UCSD-AML1 (cell line): ENCODE results near the gene IQSEC3.
"Not testable (repeated sequence)": the region's sequence is repeated elsewhere in the genome, so short reads cannot be mapped to it uniquely, and the experiment has no call there.

ENCODE experiments used
- DNase-seq: peaks from one replicate; lab custom pipeline; 2025; ENCODE audit not compliant: unreplicated experiment; lab: John Stamatoyannopoulos, UW

Gene IQSEC3

DNA sequence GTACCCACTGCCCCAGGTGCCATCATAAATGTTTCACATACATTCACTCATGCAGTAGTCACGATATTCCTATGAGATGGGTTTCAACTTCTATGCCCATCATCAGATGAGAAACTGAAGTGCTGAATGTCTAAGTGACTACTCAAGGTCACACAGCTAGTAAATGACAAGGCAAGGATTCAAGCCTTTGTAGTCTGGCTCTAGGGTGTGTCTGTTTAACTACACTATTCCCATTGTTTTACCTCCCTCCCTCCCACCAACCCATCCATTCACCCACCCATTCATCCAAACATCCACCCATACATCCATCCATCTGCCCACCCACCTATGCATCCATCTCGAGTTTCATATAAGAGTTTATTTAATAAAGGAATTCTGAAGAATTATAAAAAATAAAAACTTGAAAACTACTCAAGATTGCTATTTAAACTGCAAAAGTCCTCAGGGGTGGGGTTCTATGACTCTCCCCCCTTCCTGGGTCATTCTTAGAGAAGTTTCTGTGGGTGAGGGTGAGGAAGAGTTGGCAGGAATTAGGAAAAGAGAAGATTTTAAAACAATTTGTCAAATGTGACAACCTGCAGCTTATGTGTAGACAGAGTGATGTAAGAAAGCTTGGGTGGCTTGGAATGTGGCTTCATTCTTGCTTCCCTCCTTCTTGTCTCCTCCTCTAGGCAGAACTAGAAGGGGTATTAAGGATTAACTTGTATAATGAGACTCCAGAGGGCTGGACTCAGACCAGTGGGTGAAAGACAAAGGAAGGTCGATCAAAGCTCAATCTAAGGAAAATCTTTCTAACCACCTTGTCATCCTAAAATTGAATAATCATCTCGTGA lies 13.4 kb upstream of the IQSEC3 start:
- DNase-seq, result not testable (repeated sequence)

DNA sequence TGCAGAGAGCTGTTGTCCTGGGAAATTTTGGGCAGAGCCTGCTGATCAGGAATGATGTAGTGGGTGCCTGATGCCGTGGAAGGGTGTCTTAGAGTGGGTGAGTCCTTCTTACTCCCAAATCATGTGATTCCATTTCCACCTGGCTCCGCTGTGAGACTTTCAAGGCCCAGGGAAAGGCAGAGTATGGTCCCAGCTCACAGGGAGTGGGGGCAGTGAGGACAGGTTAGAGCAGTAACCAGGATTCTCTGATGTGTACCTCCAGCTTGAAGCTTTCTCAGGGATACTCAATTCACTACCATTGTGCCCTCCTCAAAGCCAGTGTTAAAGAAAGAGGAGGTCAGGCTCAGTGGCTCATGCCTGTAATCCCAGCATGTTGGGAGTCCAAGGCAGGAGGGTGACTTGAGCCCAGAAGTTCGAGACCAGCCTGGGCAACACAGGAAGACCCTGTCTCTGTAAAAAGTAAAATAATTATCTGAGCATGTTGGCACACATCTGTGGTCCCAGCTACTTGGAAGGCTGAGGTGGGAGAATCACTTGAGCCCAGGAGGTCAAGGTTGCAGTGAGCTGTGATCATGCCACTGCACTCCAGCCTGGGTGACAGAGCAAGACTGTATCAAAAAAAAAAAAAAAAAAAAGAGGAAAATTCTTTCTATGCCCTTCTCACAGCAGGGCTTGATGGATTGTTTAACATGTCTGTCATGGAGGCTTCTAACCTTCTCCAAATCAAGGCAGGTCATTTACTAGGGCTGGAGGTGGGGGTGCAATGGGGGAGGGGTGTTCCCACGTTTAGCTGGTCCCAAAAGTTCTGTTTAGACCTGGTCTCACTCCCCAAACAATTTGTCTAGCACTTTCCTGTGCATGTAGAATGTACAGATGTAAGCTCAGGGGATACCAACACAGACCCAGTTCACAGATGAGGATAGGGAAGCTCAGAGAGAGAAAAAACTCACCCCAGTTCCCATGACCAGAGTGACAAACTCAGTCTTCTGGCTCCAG lies 12.5 kb upstream of the IQSEC3 start:
- no peak for DNase-seq

DNA sequence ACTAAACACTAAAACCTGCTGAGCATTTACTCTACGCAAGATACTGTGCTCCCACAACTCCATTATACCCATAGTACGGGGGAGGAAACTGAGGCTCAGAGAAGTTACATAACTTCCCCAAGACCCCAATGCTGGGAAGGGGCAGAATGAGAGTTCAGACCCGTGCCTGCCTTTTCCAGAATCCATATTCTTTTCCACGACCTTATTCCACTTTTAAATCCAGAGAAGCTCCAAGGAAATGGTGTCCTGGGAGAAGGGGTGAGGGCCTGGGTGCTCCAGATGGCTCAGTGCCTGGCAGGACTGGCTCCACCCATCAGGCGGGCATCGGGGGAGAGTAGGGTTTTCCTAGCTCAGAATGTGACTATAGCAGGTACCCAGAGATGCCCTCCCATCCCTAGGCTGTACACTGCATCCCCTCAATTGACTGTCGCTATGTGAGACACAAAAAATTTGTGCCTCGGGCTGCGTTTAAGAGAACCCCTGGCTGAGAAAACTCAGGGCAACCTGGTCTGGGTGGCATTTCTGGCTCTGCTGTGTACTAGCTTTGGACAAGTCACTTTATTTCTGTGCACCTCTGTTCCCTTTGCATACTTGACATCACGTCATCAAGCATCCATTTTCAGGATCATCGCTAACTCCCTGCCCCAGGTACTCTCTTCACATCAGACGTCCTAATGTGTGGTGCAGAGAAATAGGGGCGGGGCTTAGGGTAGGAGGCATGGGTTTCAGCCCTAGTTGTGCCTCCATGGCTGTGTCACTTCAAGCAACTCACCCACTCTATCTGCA lies 11.6 kb upstream of the IQSEC3 start:
- no peak for DNase-seq

DNA sequence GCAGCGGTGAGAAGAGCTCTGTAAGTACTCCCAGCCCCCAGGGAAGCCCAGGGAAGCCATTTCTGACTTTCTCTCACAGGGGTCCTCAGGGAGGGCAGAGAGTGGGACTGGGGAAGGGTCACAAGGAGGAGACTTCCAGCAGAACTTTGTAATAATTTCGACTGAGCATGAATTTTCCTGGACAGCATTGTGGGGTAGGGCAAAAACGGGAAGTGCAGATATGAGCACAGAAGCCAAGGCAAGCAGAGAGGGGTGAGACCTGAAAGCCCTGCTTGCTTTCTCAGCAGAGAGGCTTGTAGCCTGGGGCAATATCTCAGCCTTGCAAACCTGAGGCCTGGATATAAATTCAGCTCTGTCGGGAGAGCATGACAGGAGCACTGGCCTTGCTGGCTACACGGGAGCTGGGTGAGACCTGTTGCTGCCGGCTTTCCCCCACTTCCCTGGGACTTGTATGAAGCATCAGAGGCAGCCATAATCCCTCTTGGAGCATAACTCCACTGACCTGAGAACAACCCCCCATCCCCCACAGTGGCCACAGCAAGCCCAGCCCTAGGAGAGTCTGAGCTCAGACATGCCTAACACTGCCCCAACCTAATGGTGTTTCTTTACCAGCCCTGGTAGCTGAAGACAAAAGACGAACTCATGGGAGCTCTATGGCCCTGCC lies 9.8 kb upstream of the IQSEC3 start:
- no peak for DNase-seq

DNA sequence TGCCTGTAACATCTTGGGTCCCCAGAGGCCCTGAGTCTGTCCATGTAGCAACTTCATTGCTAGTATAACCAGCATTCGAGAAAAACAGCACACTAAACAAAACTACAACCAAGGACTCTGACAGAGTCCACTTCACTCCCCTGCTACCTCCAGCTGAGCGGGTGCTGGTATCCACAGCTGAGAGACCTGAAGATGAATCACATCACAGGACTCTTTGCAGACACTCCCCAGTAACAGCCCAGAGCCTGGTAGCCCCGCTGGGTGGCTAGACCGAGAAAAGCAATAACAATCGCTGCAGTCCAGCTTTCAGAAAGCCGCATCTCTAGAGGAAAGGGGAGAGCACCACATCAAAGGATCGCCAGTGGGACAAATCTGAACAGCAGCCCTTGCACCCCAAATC lies 9.0 kb upstream of the IQSEC3 start:
- DNase-seq, result no peak

DNA sequence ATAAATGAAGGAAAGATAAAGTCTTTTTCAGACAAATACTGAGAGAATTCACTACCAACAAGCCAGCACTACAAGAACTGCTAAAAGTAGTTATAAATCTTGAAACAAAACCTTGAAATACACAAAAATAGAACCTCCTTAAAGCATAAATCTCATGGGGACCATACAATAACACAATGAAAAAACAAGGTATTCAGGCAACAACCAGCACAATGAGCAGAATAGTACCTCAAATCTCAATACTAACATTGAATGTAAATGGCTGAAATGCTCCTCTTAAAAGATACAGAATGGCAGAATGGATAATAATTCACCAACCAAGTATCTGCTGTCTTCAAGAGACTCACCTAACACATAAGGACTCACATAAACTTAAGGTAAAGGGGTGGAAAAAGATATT lies 7.7 kb upstream of the IQSEC3 start:
- DNase-seq, result no peak

DNA sequence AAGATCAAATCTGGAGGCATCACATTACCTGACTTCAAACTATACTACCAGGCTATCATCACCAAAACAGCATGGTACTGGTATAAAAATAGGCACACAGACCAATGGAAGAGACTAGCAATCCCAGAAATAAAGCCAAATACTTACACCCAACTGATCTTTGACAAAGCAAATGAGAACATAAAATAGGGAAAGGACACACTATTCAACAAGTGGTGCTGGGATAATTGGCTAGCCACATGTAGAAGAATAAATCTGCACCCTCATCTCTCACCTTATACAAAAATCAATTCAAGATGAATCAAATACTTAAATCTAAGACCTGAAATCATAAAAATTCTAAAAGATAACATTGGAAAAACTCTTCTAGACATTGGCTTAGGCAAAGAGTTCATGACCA lies 4.7 kb upstream of the IQSEC3 start:
- DNase-seq, result not testable (repeated sequence)

DNA sequence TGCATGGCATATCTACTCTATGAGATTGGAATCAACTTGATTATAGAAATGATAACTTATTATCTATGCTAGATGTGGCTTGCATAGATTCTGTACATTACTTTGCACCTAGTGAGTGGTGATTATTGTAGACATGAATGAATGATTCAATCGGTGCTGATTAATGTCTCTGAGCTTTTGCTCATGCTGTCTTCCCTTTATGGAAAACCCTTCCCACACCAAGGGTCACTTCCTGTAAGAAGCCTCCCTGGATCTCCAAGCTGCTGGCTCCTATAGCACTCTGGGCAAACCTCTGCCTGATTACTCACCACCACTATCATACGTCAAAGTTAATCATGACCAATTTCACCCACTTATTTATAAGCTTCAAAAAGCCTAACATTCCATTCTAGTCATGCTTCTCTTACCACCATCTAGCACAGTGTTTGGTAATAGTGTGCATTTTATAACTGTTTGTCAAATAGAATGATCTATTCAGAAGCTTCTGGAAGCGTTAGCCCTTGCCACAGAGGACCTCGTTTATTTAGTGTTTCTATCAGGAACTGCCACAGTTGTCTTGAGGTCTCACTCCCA lies 990 bp upstream of the IQSEC3 start:
- DNase-seq, result not testable (repeated sequence)

DNA sequence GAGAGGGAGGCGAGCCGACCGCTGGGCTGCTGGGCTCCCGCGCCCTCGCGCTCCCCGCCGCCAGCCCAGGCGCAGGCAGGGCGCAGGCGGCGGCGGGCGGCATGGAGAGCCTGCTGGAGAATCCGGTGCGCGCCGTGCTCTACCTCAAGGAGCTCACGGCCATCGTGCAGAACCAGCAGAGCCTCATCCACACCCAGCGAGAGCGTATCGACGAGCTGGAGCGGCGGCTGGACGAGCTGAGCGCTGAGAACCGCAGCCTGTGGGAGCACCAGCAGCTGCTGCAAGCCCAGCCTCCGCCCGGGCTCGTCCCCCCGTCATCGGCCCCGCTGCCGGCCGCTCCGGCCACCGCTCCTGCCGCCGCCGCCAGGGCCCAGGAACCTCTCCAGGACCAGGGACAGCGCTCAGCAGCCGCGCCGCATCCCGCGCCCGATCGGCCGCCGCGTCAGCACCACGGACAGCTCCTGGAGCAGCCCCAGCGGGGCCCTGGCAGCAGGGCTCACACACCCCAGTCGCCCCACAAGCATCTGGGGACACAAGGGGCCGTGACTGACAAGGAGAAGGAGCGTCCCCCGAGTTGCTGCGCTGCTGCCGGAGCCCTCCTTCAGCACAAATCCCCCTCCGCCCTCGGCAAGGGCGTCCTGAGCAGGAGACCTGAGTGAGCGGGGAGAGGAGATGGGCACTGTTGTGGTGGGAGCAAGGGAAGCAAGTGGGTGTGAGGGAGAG lies 376 bp downstream of the IQSEC3 start:
- DNase-seq, result not testable (repeated sequence)

DNA sequence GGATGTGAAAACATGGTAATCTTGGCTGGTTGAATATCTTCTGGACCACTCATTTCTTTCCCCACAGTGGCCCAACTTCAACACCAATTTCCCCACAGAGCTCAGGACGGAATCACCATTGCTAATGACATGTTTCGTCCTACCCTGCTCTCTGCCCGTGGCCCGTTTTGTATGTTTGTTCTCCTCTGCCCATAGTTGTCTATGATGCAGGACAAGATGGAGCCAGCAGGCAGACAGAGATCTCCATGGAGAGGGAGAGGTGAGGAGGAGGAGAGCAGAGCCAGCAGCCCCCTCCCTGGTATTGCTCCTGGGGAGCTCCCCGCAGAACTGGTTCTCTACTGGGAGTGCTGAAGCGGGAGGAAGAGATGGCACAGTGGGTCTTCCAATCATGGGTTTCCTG lies 3.1 kb downstream of the IQSEC3 start:
- DNase-seq, result not testable (repeated sequence)

DNA sequence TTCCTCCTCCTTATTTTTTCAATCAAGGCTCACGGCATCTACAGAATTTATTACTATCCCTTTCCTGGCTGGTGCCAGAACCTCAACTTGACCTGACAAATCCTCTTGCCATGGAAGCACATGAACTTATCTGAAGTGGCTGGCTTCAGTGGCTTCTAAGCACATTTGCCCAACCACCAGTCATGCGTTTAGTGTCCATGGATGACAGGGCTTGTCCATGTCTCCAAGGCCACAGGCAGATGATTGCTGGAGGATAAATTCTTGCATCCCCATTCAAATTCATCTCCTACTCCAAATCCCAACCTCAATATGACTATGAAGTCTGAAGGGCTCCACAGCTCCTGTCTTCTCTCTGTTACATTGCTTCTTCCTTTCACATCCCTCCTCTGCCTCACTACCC lies 4.0 kb downstream of the IQSEC3 start:
- not testable (repeated sequence) for DNase-seq

DNA sequence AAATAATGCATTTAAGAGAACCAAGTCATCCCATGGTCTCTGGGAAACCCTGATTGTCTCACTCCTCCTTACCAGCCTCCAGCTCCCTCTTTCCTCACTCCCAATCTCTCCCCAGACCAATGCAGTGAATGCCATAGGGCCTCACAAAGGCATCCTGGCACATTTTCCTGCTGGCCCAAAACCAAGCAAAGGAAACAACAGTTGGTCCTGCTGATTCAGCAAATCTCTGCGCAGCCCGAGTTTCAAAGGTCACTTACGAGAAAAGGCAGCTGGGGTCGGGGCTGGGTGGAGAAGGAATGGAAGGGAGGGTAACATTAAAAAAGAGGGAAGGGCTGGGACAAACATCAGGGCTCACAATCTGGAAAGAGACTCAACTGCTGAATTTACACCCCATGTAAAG lies 5.5 kb downstream of the IQSEC3 start:
- not testable (repeated sequence) for DNase-seq

DNA sequence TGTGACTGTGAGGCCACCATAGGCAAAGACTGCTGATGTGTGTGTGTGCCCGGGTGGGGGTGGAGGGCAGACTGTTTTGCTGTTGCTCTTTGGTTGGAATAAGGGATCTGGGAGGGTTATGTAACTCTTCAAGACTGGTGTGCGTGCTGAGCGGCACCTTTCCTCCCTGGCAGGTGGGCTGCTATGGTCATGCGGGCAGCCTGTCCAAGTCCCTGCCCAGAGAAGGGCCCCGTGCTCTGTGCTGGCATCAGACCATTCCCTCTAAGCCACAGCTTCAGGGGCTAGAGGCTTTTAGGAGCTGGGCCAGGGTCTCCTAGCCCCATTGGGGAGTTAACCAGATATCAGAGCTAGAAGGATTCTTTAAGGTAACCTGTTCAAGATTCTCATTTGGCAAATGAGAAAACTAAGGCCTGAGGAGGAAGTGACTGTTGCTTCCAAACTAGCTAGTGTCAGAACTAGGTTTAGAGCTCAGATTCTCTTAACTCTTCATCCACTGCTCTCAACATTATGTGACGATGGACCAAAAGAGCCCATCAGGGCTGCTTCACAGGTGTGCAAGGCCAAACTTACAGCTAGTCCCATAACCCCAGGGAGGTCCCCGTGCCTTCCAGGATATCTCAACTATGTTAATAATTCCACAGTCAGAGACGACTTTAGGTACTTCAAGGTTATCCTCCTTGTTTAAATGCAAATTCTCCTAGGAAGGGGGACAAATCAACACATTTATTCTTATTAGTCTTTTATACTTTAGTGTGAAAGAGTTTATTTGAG lies 8.0 kb downstream of the IQSEC3 start:
- DNase-seq, result not testable (repeated sequence)

DNA sequence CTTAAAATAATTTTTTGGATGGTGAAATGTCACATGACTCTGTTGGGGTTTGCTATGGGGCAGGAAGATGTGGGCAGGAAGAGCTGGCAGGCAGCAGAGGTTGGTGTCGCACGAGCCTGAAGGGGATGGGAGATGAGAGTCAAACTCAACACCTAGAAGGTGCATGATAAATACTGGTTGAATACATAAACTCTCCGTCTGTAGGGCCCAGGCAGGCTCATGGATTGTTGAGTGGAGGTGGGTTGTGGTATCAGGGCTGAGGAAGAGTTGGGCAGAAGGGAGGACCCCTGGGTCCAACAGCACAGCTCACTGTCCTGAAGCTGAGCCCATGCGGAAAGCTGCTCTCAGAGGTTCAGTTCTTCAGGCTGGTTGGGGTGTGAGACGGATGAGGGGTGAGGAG lies 9.0 kb downstream of the IQSEC3 start:
- DNase-seq, result not testable (repeated sequence)

DNA sequence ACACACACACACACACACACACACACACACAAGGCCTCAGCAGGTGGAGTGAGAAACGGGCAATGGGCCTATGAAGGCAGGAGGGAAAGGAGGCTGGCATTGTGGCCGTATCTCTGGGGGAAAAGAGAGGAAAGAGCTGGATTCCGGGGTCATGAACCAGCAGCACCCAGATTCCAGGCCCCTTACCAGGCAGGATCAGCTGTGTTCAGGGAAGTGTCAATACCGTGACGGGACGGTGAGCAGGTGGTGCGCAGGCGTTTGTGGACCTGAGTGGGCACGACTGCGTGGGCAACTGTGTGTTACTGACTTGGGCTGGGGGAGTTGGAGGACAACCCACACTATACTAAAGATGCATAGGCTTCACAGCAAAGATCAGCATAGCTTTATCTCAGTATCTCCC lies 9.5 kb downstream of the IQSEC3 start:
- DNase-seq, result not testable (repeated sequence)

DNA sequence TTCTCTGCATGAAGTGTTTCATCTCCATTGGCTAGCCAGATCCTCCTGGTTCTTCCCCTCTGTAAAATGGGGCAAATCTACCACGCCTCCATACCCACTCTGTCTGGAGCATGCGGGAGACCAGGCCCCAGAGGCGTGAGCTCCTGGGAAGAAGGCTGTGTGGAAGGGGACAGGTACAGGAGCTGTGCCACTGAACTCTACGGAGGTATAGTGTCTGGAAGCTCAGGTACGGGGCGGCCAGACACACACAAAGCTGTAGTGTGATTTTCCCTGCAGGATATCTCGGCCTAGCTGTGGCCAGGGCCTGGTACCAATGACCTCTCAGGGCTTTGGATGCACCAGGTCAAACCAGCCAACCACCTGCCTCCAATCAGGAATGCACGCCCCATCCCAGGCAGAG lies 10.0 kb downstream of the IQSEC3 start:
- not testable (repeated sequence) for DNase-seq

DNA sequence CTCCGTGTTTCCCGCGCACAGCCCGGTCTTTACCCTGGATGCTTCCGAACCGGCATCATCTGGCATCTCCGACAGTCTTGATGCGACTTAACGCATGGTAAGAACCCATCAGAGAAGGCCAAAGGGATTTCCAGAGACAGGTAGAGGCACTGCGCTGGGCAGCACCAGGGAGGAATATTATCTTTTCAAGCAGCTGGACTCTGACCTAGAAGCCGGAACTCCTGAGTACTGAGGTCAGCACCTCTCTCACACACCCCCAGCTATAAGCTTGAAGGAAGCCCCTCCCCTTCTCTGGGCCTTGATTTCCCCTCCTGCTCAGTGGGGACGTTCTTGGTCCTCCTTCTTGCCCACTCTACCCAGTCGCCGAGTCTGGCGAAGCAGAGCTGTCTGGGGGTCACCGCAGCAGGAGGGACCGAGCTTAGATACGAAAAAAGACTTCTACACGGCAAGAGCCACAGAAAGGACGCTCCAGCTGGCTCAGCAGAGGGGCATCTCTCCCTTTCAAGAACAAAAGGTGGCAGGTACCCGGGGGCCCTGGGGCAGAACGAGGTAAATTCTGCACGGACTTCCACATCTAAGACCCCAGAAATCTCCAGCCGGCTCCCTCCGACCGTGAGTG lies 10.6 kb downstream of the IQSEC3 start:
- DNase-seq, result not testable (repeated sequence)

DNA sequence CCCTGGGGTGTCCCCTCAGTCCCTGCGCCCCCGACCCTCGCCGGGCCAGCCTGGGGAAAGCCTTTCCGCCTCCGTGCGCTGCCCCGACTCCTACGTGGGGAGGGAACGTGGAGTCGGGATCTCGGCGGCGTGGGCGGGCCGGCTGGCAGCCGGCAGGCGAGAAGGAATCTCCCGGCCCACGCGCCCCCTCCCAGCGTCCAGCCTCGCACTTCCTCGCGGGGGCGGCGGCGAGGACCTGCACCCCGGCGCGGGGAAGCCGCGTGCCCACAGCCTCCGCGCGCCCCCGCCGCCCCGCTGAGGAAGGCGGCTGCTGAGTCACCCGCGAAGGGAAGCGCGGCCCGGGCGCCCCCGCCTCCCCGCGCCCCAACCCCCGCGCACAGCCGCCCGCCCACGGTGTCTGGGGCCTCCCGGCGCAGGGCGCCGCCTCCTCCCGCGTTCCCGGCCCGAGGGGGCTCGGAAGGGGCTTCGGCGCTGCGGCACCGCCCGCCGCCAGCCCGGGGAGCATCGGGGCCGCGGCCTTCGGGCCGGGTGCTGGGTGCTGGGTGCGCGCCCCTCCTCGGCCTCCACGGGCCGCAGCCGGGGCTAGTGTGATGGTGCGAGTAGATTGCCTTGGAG lies 11.3 kb downstream of the IQSEC3 start:
- not testable (repeated sequence) for DNase-seq
